C4-2B (cell line): Measurements from ENCODE around the gene SKAP2.

ENCODE experiments used
- H3K27ac ChIP-seq: fragments of 450-650 bp; 2 replicates; pipeline ENCODE4 v1.5.1; 2017
- CTCF ChIP-seq: fragments of 450-650 bp; conservative IDR thresholded peaks from 2 replicates; pipeline ENCODE4 v1.5.1; 2017; ENCODE audit warnings: mild to moderate bottlenecking
- ZFX ChIP-seq: fragments of 450-650 bp; IDR thresholded peaks from 2 replicates; pipeline ENCODE4 v1.6.1; 2017

SKAP2 gene

GRCh38 chr7:26864309-26865093, at the start of gene SKAP2:
SKAP2 (minus strand) TSS chr7:26864590; CDS start chr7:26864429, 161 bp downstream.
- peak within 1 kb of the TSS; percentile 85 for H3K27ac ChIP-seq
- TF ChIP-seq CTCF = no peak

GRCh38 chr7:26912933-26913536, 48.6 kb upstream of the SKAP2 start:
- TF ChIP-seq ZFX (no peak), CTCF (no peak)
- H3K27ac ChIP-seq = no peak overlapping the region

- TF ChIP-seq ZFX = no peak
- TF ChIP-seq CTCF = no peak
- no peak overlapping the region for H3K27ac ChIP-seq
These were observed 47.9 kb upstream of the SKAP2 start for GRCh38 chr7:26912338-26912737.

GRCh38 chr7:26910221-26910620, 45.8 kb upstream of the SKAP2 start:
- H3K27ac ChIP-seq = no peak overlapping the region

GRCh38 chr7:26900251-26900650, 35.9 kb upstream of the SKAP2 start:
- no peak overlapping the region for H3K27ac ChIP-seq
- TF ChIP-seq CTCF (no peak), ZFX (no peak)

More at GRCh38 chr7:26910221-26910620, 45.8 kb upstream of the SKAP2 start:
- TF ChIP-seq ZFX (no peak), CTCF (no peak)

- no peak for TF ChIP-seq ZFX
- TF ChIP-seq CTCF = no peak
- H3K27ac ChIP-seq = no peak overlapping the region
These were observed 35.1 kb upstream of the SKAP2 start for GRCh38 chr7:26899519-26899918.

- no peak for TF ChIP-seq CTCF
- TF ChIP-seq ZFX = no peak
- H3K27ac ChIP-seq = no peak overlapping the region
These were observed 34.5 kb upstream of the SKAP2 start for GRCh38 chr7:26898891-26899290.
